HG02885 (cell line): ENCODE measurements around the gene ENO4.

Source experiments
- ATAC-seq: cut with Tn5 transposase; IDR thresholded peaks from one replicate; pipeline ENCODE4 v1.9.1; 2021; ENCODE audit warnings: mild to moderate bottlenecking; ENCODE audit not compliant: unreplicated experiment, poor library complexity

ENO4 gene

DNA sequence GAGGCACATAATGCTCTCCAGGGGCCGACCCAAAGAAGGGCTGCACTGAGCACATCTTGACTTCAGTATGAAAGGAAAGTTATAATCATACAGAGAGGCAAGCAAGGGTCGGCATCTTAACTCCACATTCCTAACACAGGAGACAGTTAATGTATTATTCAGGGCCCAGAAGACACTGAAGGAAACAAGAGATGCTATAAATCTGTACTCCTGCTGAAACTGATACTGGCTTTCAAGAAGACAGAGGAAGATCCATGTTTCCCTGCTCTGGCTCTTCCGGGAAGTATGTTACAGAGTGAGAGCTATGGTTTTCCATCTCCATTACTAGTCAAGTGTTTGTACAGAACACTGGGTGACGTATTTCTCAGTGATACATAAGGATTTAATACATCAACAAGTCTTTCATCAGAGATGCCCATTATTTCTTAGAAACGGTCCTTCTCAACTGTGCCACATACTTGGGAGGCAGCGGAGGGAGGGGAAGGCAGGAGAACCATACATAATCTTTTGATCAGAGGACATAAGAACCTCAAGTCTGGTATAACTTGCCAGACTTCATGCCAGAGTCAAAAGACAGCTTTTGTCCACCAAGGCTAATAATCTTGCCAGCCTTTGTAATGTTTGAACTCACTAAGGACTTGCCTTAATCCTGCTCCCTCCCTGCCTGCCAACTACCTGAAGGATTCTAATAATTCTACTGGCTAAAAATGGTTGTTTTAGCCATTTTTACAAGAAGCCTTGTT, 58.1 kb downstream of the ENO4 start:
- ATAC-seq = no peak

DNA sequence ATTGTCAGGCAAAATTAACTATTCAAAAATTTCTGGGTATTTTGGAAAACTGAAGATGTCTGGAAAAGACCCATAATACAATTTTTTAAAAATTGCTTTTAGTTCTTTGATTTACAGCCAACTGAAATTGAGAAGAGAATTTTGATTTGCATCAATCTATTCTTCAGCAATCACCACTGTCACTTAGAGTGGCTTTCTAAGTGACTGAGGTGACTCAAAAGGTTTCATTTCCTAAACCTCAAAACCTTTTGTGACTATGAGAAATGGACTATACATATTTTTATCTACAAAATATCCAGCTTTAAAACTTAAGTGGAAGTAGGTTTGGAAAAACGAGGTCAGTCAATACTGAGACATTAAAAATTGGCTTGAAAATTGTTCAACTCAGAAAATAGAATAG, 60.0 kb downstream of the ENO4 start:
- ATAC-seq = no peak

DNA sequence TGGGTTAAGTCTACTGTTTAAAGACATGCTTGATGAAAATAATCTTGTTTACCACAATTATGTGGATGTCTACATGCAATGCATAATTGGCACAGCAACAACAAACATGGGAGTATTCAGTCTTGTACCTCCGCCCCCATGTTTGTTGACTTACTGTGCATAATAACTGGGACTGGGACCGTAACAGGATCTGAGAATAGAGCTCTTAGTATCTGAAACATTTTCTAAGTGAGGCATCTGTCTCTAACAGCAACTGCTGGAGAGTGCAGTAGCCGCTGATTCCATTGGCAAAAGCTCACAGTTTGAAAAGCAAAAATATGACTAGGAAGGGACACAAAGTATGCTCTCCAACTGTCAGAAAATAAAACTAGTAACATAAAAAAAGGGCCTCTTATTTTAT, 61.6 kb downstream of the ENO4 start:
- ATAC-seq = no peak

DNA sequence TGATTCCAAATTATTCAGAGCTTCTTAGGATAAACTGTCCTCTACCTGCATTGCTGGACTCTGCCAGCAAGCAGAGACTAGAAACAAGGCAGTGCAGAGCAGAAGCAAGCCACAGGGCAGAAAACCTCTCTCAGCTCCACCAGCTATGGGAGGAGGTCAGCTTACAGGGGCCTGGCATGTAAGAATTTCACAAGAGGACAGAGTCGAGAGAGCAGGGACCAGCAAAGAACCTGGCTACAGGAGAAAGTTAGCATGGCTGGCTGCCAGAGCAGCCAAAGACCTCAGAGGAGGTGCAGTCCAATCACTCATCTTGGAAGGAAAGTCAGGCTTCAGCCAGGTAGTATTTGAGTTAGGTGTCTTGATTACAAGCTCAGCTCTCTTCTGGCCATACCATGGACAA, 62.9 kb downstream of the ENO4 start:
- ATAC-seq = no peak

DNA sequence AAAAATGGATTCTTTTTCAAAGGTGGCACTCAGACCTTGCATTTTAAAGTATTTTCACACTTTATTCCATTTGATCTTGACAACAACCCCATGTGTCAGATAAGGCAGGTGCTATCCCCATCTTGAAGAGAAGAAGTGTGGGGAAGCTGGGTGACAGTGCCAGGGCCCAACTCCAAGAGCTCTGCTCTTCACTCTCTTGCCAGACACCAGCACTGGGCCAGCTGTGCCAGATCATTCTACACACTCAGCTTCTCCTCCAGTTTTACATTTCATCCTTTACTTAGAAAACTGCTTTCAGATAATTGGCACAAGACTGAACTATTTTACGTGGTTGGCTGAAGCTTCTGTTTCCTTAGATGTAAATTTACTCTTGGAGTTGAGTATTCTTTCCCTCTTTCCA, 64.4 kb downstream of the ENO4 start:
- ATAC-seq = no peak

DNA sequence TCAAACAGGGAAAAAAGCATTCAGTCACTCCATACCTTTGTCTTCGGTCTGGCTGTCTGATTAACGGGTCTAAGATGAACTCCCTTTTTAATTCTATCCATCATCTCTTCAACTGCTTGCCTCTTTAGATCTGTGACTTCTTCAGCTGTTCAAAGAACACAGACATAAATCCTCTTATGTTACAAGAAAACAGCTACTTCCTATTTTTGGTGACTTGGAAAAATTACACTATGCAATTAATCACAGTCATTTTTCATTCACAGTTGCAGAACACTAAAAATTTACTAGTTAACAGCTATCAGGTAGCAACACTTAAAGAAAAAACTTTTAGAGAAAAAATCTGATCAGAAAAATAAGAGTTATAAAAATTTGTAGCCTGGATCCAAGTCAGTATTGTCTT, 66.0 kb downstream of the ENO4 start:
- ATAC-seq = no peak

DNA sequence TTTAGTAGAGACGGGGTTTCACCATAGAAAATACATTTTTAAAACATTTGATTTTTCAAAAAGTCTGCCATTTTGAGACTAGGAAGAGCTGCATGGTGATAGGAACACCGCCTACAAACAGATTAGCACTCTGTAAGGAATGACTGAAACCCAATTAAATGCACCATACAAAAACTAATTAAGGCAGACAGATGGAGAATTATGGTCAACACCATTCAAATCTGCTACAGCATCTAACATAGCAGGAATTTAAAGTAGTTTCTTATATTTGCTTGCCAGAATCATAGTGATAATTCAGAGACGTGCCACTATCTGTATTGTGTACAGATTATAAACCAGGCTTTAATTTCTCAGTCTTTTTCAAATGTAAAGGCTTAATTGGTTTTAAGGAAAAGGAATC, 68.2 kb downstream of the ENO4 start:
- ATAC-seq = no peak

DNA sequence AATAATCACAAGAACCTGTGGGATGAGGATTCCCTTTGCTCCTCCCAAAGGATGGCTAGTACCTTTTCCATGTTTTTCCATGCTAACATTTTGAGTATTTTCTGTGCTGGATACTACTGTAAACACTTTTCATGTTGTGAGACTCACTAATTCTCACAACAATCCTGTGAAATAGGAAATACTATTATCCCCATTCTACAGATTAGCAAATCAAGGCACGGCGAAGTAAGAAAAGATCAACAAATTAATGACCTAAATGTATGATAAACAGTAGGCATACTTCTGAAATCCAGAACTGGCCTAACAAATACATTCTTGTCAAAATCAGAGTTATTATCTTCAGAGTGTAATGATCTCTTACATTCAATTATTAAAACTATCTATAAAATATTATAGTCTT, 69.3 kb downstream of the ENO4 start:
- ATAC-seq = no peak

DNA sequence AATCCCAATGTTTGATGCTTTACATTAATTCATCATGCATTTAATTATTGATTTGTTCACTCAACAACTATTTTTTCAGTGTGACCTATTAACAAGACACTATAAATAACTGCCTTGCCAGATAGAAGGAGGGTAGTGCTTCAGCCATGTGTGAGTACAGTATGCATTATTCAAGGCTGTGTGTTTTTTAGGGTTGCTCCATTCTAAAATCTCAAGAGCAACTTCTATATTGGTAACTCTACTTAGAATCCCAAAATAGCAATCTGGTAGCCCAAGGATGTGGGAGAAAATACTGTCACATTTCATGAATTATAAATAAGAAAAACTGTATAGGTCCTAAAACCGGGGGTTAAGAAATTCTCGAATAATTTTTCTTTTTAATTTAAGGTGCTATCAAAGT, 69.9 kb downstream of the ENO4 start:
- ATAC-seq = no peak

DNA sequence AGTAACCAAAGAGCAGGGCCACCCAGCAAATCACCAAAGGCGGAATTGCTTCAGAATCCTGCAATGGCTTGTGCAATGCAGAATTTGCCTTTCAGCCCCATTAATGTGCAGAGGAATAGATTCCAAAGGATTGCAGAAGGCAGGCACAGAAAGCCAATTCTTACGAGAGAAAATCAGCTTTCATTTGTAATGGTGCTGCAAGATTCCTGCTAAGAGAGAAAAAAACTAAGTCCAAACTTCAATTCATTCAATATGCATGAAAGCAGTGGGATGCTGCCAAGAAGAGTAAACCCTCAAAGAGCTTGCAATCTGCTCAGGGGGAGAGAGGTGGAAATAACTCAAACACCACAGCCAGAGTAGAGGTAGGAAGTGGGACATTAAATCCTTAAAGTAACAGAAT, 70.4 kb downstream of the ENO4 start:
- no peak for ATAC-seq

DNA sequence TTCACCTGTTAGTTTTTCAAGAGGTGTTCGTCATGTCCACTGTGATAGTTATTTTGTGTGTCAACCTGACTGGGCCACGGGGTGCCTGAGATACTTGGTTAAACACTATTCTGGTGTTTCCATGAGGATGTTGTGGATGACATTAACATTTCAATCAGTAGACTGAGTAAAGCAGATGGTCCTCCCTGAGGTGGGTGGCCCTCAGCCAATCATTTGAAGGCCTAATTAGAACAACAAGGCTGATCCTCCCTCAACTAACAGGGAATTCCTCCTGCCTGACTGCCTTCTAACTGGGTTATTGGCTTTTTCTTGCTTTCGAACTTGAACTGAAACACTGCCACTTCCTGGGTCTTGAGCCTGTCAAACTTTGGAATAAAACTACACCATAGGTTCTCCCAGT, 75.8 kb downstream of the ENO4 start:
- ATAC-seq = no peak

DNA sequence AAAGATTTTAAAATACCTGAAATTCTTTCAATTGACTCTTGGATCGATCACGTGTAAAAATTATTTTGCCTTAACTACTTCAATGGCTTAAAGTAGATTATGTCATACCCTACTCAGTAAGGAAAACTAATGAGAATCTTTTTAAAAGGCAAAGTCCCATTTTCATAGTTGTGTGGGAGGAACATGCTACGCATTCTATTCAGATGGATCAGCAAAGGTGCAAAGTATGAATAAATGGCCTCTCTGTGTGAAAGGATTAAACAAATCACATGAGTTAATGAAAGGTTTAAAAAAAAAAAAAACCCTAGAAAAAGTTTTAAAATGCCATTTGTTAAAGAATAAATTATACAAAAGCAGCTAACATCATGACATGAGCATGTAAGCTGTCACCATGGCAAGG, 77.1 kb downstream of the ENO4 start:
- ATAC-seq = no peak

DNA sequence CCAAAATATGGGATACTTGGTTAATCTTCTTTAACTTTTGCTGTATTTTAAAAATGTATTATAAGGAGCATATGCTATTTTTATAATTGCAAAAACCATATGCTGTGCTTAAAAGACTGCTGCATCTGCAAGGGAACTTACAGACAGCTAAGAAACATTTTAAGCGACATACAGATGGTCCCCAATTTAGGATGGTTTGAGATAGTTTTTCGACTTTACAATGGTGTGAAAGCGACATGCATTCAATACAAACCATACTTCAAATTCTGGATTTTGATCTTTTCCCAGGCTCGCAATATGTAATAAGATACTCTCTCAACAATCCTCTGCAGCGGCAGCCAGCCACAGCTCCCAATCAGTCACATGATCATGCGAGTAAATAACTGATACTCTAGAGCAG, 82.5 kb downstream of the ENO4 start:
- ATAC-seq = no peak
